ENCODE results near the gene E2F8. TPM values are rescaled to one million over a fixed set of nuclear protein-coding genes. Genes with fewer than 3 reads are reported as not detected.
A peak's percentile ranks its signal among the peaks of the same experiment; 100 is the strongest.
"Not testable (repeated sequence)": the region's sequence is repeated elsewhere in the genome, so short reads cannot be mapped to it uniquely, and the experiment has no call there.

Gene E2F8, protein sequence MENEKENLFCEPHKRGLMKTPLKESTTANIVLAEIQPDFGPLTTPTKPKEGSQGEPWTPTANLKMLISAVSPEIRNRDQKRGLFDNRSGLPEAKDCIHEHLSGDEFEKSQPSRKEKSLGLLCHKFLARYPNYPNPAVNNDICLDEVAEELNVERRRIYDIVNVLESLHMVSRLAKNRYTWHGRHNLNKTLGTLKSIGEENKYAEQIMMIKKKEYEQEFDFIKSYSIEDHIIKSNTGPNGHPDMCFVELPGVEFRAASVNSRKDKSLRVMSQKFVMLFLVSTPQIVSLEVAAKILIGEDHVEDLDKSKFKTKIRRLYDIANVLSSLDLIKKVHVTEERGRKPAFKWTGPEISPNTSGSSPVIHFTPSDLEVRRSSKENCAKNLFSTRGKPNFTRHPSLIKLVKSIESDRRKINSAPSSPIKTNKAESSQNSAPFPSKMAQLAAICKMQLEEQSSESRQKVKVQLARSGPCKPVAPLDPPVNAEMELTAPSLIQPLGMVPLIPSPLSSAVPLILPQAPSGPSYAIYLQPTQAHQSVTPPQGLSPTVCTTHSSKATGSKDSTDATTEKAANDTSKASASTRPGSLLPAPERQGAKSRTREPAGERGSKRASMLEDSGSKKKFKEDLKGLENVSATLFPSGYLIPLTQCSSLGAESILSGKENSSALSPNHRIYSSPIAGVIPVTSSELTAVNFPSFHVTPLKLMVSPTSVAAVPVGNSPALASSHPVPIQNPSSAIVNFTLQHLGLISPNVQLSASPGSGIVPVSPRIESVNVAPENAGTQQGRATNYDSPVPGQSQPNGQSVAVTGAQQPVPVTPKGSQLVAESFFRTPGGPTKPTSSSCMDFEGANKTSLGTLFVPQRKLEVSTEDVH
- total RNA-seq: 0.08 TPM

DNA sequence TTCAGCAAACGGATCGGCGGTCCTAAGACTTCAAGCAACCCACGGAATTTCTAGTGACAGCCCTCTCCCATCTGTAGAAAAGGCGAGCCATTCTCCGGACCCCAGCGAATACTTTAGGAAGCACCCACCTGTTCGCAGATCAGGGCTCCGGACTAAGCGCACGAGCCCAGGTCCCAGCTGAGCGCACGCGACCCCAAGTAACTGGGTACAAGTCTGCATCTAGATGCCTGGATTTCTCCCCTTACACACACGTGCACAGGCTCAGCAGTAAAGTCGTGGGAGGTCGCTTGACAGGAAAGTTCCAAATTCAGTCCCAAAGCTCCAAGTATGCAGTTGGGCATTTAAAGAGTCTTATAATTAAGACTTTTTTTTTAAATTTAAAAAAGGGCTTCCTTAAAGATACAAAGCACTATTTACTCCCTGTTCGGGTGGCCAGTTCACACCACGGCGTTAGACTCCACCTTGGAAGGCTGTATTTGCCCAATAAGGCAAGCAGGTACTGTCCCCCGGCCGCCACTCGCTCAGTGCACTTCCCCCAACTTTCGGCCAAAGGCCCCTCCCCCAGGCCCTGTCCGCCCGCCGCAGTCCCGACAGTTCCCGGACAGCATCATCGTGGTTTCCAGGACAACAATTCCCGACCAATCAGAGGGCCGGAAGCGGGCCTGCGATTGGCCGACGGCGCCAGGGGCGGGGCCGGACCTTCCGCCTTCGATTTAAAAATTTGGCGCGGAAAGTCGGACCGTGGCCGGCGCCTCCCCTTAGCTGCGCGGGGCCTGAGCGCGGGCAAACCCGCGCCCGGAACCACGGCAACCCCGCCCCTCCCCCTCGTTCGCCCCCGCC, at the start of gene E2F8:
Gene E2F8 (minus strand): TSS at position 526 of the 840 bp plus-strand sequence. CDS start 824 bp downstream, outside the sequence.
- DNase-seq (ENCODE audit: low spot score) (peak; percentile 94), ATAC-seq (peak; percentile 92)

DNA sequence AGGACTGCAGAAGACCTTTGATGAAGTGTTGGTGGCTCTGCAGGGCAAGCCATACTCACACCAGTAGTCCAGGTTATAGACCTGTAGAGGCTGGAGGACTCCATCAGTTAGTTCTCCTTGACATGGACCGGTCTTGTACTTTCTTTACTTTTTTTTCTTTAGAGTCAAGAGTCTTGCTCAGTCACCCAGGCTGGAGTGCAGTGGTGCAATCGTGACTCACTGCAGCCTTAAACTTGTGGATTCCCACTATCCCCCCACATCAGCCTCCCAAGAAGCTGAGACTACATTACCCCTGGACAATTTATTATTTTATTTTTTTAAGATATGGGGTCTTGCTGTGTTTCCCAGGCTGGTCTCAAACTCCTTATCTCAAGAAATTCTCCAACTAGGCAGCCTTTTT, 49.6 kb upstream of the E2F8 start:
- DNase-seq (ENCODE audit: low spot score): no peak
- ATAC-seq: no peak

DNA sequence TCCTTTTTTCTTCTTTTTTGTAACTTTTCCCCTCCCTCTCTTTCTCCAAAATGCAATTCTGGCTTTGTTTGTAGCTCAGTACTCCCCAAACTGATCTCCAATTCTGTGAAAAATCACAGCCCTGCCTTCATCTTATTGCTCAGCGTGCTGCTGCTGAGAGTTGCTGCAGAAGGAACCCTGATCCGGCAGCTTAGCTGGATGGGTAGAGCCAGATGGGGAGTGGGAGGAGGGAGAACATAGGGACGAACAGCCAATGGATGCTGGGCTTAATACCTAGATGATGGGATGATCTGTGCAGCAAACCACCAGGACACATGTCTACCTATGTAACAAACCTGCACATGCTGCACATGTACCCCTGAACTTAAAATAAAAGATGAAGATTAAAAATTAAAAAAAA, 47.5 kb upstream of the E2F8 start:
- DNase-seq (ENCODE audit: low spot score) (no peak), ATAC-seq (no peak)

GRCh38 chr11:19286411-19286810, 45.7 kb upstream of the E2F8 start:
- DNase-seq (ENCODE audit: low spot score) (no peak), ATAC-seq (no peak)

- ATAC-seq: no peak
- DNase-seq (ENCODE audit: low spot score): no peak
These were observed 44.1 kb upstream of the E2F8 start for GRCh38 chr11:19284881-19285280.

DNA sequence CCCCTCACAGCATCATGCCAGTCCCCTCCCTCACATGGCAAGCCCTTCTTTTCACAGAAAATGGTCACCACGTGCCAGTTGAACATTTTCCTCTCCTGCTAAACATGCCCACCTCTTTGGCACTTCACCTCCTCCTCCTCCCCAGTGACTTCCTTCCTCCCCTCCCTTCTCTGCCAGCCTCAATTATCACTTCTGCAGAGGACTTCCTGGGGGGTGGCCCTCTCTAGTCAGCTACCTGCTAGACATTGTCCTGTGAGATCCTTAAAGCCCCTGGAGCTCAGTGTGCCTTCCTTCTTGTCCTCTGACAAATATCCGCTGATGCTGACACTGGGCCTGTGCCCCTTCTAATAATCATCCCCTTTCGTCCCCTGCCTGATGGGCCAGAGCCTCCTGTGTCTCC, 43.2 kb upstream of the E2F8 start:
- no peak for DNase-seq (ENCODE audit: low spot score)
- ATAC-seq: no peak

DNA sequence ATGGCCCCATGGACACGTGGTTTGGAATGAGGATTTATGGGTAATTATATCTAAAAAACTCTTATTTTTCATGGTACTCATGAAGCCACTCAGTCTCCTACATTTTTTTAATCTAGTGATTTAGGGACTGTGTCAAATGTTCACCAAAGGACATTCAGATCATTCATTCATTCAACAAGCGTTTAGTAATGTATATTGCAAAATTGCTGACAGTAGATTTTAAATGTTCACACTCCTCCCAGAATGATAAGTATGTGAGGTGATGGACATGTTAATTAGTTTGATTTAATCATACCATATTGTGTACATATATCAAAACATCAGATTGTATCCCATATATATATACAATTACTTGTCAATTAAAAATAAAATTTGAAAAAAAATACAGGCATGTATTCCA, 40.8 kb upstream of the E2F8 start:
- ATAC-seq: no peak
- DNase-seq (ENCODE audit: low spot score): no peak

- DNase-seq (ENCODE audit: low spot score): no peak
- peak; percentile 17 for ATAC-seq
These were observed 40.3 kb upstream of the E2F8 start for GRCh38 chr11:19281041-19281440.

GRCh38 chr11:19279451-19279850, 38.7 kb upstream of the E2F8 start:
- no peak for DNase-seq (ENCODE audit: low spot score)

GRCh38 chr11:19276859-19277808, 36.4 kb upstream of the E2F8 start:
- DNase-seq (ENCODE audit: low spot score) (peak; percentile 56), ATAC-seq (peak; percentile 86)

More at GRCh38 chr11:19279451-19279850, 38.7 kb upstream of the E2F8 start:
- ATAC-seq: no peak

DNA sequence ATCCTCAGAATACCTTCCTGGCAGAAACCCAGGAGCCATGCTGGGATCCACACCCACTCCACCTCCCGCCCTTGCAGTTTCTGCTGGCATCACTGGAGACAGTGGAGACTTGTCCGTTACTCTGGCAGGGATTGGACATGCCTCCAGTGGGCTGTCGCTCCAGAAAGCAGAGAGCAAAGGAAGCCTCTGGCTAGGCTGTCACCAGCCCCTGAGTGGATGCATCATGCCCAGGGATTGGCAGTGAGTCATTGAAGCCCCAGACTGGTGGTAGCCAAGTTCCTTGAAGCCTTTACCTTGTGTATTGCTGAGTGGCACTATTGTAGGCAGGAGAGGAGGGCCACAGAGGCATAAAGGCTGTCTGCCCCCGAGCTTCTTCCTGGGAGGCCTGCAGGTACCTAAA, 34.8 kb upstream of the E2F8 start:
- DNase-seq (ENCODE audit: low spot score) (no peak), ATAC-seq (no peak)

GRCh38 chr11:19273219-19273618, 32.5 kb upstream of the E2F8 start:
- DNase-seq (ENCODE audit: low spot score); ATAC-seq: not testable (repeated sequence)

GRCh38 chr11:19268909-19269308, 28.2 kb upstream of the E2F8 start:
- DNase-seq (ENCODE audit: low spot score) (no peak), ATAC-seq (no peak)

GRCh38 chr11:19267567-19267966, 26.8 kb upstream of the E2F8 start:
- DNase-seq (ENCODE audit: low spot score): no peak
- ATAC-seq: no peak

DNA sequence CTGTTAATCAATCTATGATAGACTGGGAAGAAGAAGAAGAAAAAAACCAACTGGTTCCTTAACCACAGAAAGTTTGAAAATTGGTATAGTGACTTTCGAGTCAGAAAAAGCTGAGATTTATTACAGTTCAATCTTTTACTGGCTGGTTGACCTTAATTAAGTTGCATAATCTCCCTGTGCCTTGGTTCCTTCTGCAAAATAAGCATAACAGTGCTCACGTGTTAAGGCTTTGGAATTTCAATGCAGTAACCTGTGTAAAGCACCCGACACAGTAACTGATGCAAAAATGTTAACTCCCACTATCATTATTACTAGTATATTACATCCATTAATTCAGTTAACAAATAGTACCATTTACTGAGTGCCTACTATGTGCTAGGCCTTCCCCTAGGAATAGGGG, 22.6 kb upstream of the E2F8 start:
- DNase-seq (ENCODE audit: low spot score): no peak
- no peak for ATAC-seq

GRCh38 chr11:19259487-19260345, 19.0 kb upstream of the E2F8 start:
- DNase-seq (ENCODE audit: low spot score): peak; percentile 60
- ATAC-seq: peak; percentile 99

- ATAC-seq (no peak), DNase-seq (ENCODE audit: low spot score) (no peak)
These were observed 18.0 kb upstream of the E2F8 start for GRCh38 chr11:19258641-19259230.

- not testable (repeated sequence) for ATAC-seq; DNase-seq (ENCODE audit: low spot score)
These were observed 13.7 kb upstream of the E2F8 start for GRCh38 chr11:19254441-19254840.
